ENCODE measurements around the gene PIAS1.
"Not testable (repeated sequence)": the region's sequence is repeated elsewhere in the genome, so short reads cannot be mapped to it uniquely, and the experiment has no call there.

PIAS1 gene

GRCh38 chr15:68053701-68054627 lies at the start of gene PIAS1:
Gene PIAS1, plus strand, starts transcription at chr15:68054315. Its CDS starts 12 bp downstream, at chr15:68054327.
- DNase-seq = peak; percentile 95 to 96

- DNase-seq = not testable (repeated sequence)
Observed at GRCh38 chr15:68007642-68008041, 46.5 kb upstream of the PIAS1 start.

GRCh38 chr15:68010361-68011153 lies 43.6 kb upstream of the PIAS1 start:
- DNase-seq = no peak

GRCh38 chr15:68012911-68013310 lies 41.2 kb upstream of the PIAS1 start:
- DNase-seq = no peak

- DNase-seq = no peak
Observed at GRCh38 chr15:68014219-68014618, 39.9 kb upstream of the PIAS1 start.

GRCh38 chr15:68015244-68015643 lies 38.9 kb upstream of the PIAS1 start:
- DNase-seq = no peak

GRCh38 chr15:68017201-68017600 lies 36.9 kb upstream of the PIAS1 start:
- no peak for DNase-seq

- no peak for DNase-seq
Observed at GRCh38 chr15:68018797-68019444, 35.2 kb upstream of the PIAS1 start.

- DNase-seq = no peak
Observed at GRCh38 chr15:68019814-68020525, 34.1 kb upstream of the PIAS1 start.

- DNase-seq = no peak
Observed at GRCh38 chr15:68020685-68021084, 33.4 kb upstream of the PIAS1 start.

- DNase-seq = no peak
Observed at GRCh38 chr15:68022061-68022460, 32.1 kb upstream of the PIAS1 start.

GRCh38 chr15:68023307-68024101 lies 30.6 kb upstream of the PIAS1 start:
- DNase-seq = no peak

- DNase-seq = no peak
Observed at GRCh38 chr15:68025835-68026424, 28.2 kb upstream of the PIAS1 start.

GRCh38 chr15:68027388-68027787 lies 26.7 kb upstream of the PIAS1 start:
- no peak for DNase-seq

- DNase-seq = no peak
Observed at GRCh38 chr15:68028137-68028887, 25.8 kb upstream of the PIAS1 start.

- DNase-seq = no peak
Observed at GRCh38 chr15:68028888-68029207, 25.3 kb upstream of the PIAS1 start.

GRCh38 chr15:68029959-68030358 lies 24.2 kb upstream of the PIAS1 start:
- DNase-seq = no peak

- no peak for DNase-seq
Observed at GRCh38 chr15:68031404-68031803, 22.7 kb upstream of the PIAS1 start.

- peak in 1 of 2 donors; percentile 6 for DNase-seq
Observed at GRCh38 chr15:68032672-68033071, 21.4 kb upstream of the PIAS1 start.

- no peak for DNase-seq
Observed at GRCh38 chr15:68034081-68034480, 20.0 kb upstream of the PIAS1 start.

All from CD4-positive, alpha-beta T cell treated with Interleukin-1 beta for 1 hour (primary cell).